Activated T-helper 2 cell treated with anti-CD3 and anti-CD28 coated beads, Interferon-gamma antibody, Interleukin-2, Interleukin-4, amounts not matched to agents 10 μg/mL and 5 μg/mL and 100 μg/mL, durations not matched to agents 14 hours and 24 hours and 36 hours (primary cell): Measurements from ENCODE around the gene ANKRD65. TPM values are rescaled to one million over a fixed set of nuclear protein-coding genes. Genes with fewer than 3 reads are reported as not detected.
A peak's percentile ranks its signal among the peaks of the same experiment; 100 is the strongest.
"Not testable (repeated sequence)": the region's sequence is repeated elsewhere in the genome, so short reads cannot be mapped to it uniquely, and the experiment has no call there.

Source experiments
- DNase-seq: peaks from one replicate; pipeline ENCODE4 v3.0.0; 2021; ENCODE audit warnings: low spot score
- H3K27ac Mint-ChIP-seq: one replicate; pipeline ENCODE4 v1.8.0; 2021; ENCODE audit warnings: mixed read lengths
- H3K27me3 Mint-ChIP-seq: one replicate; pipeline ENCODE4 v1.8.0; 2021; ENCODE audit warnings: low read depth, mixed read lengths
- H3K36me3 Mint-ChIP-seq: one replicate; pipeline ENCODE4 v1.8.0; 2021; ENCODE audit warnings: low read depth, mixed read lengths
- H3K4me1 Mint-ChIP-seq: one replicate; pipeline ENCODE4 v1.8.0; 2021; ENCODE audit warnings: low read depth, mixed read lengths
- H3K4me3 Mint-ChIP-seq: one replicate; pipeline ENCODE4 v1.8.0; 2021; ENCODE audit warnings: low read depth, mild to moderate bottlenecking, moderate library complexity, mixed read lengths
- H3K9me3 Mint-ChIP-seq: one replicate; pipeline ENCODE4 v1.8.0; 2021; ENCODE audit warnings: mixed read lengths
- intact Hi-C: fragments of 100-400 bp; cut with micrococcal nuclease; formaldehyde crosslinking; loops from one replicate; pipeline ENCODE4 v1.15.1; 2023
- total RNA-seq: library from RNA; stranded (reverse); gene quantifications from 2 replicates; pipeline ENCODE4 v1.2.3, GENCODE V29; 2022

Gene ANKRD65
- total RNA-seq, 1 donor from 2014 or later = not detected

- intact Hi-C loops = loop anchor here (10.0 kb wide), 1 partner anchor 67 kb away; the partner anchor contains the start of genes ACAP3 and PUSL1
- Mint-ChIP-seq H3K4me3 (peak overlapping the region; percentile 1), H3K4me1 (peaks cover 10% of the 10 kb centered on the region), H3K36me3 (peaks cover 15% of the 10 kb centered on the region), H3K27me3 (no peaks in the 10 kb centered on the region), H3K27ac (no peak overlapping the region), H3K9me3 (no peaks in the 10 kb centered on the region)
- peak; percentile 78 for DNase-seq
Observed at GRCh38 chr1:1371364-1371745, 49.7 kb downstream of the ANKRD65 start.

- H3K9me3 Mint-ChIP-seq = no peaks in the 10 kb centered on the region
- H3K4me1 Mint-ChIP-seq = peaks cover 9% of the 10 kb centered on the region
- peaks cover 15% of the 10 kb centered on the region for H3K36me3 Mint-ChIP-seq
- DNase-seq = no peak
- intact Hi-C loops = loop anchor here (10.0 kb wide), 1 partner anchor 66 kb away; the partner anchor contains the start of genes ACAP3 and PUSL1
- no peak overlapping the region for H3K27ac Mint-ChIP-seq
- H3K4me3 Mint-ChIP-seq = no peak overlapping the region
- no peaks in the 10 kb centered on the region for H3K27me3 Mint-ChIP-seq
Observed at GRCh38 chr1:1370771-1371300, 50.2 kb downstream of the ANKRD65 start.

GRCh38 chr1:1370094-1370493, 51.0 kb downstream of the ANKRD65 start:
- not testable (repeated sequence) for H3K27ac Mint-ChIP-seq, H3K4me1 Mint-ChIP-seq, H3K4me3 Mint-ChIP-seq, H3K9me3 Mint-ChIP-seq, H3K27me3 Mint-ChIP-seq, DNase-seq
- intact Hi-C loops = loop anchor here (10.0 kb wide), 1 partner anchor 65 kb away; the partner anchor contains the start of genes ACAP3 and PUSL1
- H3K36me3 Mint-ChIP-seq = peaks cover 13% of the 10 kb centered on the region

Other genes starting within 250 kb of the ANKRD65 start
- gene TTLL10, start 247.4 kb downstream of the ANKRD65 start, total RNA-seq = not detected in 2 replicates
- 219 and 231 TPM in 2 replicates for gene TNFRSF18, start 214.7 kb downstream of the ANKRD65 start, total RNA-seq
- 441 and 458 TPM in 2 replicates for gene TNFRSF4, start 207.1 kb downstream of the ANKRD65 start, total RNA-seq
- gene SDF4, start 189.3 kb downstream of the ANKRD65 start, total RNA-seq = 161 and 164 TPM in 2 replicates
- 34.6 and 35.8 TPM in 2 replicates for gene B3GALT6, start 189.0 kb downstream of the ANKRD65 start, total RNA-seq
- gene C1QTNF12, start 174.6 kb downstream of the ANKRD65 start, total RNA-seq = 3.5 and 3.7 TPM in 2 replicates
- 79.3 and 81.0 TPM in 2 replicates for gene UBE2J2, start 147.4 kb downstream of the ANKRD65 start, total RNA-seq
- gene SCNN1D, start 140.8 kb downstream of the ANKRD65 start, total RNA-seq = 3.5 and 4.1 TPM in 2 replicates
- 43.4 and 50.1 TPM in 2 replicates for gene ACAP3, start 113.3 kb downstream of the ANKRD65 start, total RNA-seq
- 31.6 and 31.8 TPM in 2 replicates for gene PUSL1, start 112.7 kb downstream of the ANKRD65 start, total RNA-seq
- gene INTS11, start 96.6 kb downstream of the ANKRD65 start, total RNA-seq = 127 and 138 TPM in 2 replicates
- 12.1 and 13.1 TPM in 2 replicates for gene CPTP, start 96.5 kb downstream of the ANKRD65 start, total RNA-seq
- 0.32 and 0.44 TPM in 2 replicates for gene TAS1R3, start 90.0 kb downstream of the ANKRD65 start, total RNA-seq
- 53.8 and 60.7 TPM in 2 replicates for gene DVL1, start 71.9 kb downstream of the ANKRD65 start, total RNA-seq
- gene MXRA8, start 62.7 kb downstream of the ANKRD65 start, total RNA-seq = 0.21 TPM in 1 of 2 replicates, not detected in the other
- 133 TPM in 2 replicates for gene AURKAIP1, start 46.1 kb downstream of the ANKRD65 start, total RNA-seq
- gene CCNL2, start 21.9 kb downstream of the ANKRD65 start, total RNA-seq = 123 and 124 TPM in 2 replicates
- gene MRPL20, start 14.0 kb downstream of the ANKRD65 start, total RNA-seq = 143 and 154 TPM in 2 replicates
- gene VWA1, start 14.4 kb upstream of the ANKRD65 start, total RNA-seq = 4.0 and 4.7 TPM in 2 replicates
- gene ATAD3C, start 28.4 kb upstream of the ANKRD65 start, total RNA-seq = 0.53 and 0.62 TPM in 2 replicates
- gene ATAD3B, start 50.5 kb upstream of the ANKRD65 start, total RNA-seq = 68.0 and 70.9 TPM in 2 replicates
- 71.5 and 78.5 TPM in 2 replicates for gene ATAD3A, start 90.9 kb upstream of the ANKRD65 start, total RNA-seq
- gene TMEM240, start 119.3 kb upstream of the ANKRD65 start, total RNA-seq = 0.25 and 0.48 TPM in 2 replicates
- gene SSU72, start 153.6 kb upstream of the ANKRD65 start, total RNA-seq = 121 and 123 TPM in 2 replicates
- 10.4 and 11.8 TPM in 2 replicates for gene FNDC10, start 178.9 kb upstream of the ANKRD65 start, total RNA-seq
- gene MIB2, start 194.2 kb upstream of the ANKRD65 start, total RNA-seq = 30.2 and 32.7 TPM in 2 replicates
- 0.94 and 1.4 TPM in 2 replicates for gene MMP23B, start 210.9 kb upstream of the ANKRD65 start, total RNA-seq
- gene CDK11B, start 237.7 kb upstream of the ANKRD65 start, total RNA-seq = 32.1 and 32.4 TPM in 2 replicates